SK-N-SH treated with all-trans-retinoic acid at 6 μM for 48 hours (cell line): Measurements from ENCODE around the gene KCNJ12.
"Not testable (repeated sequence)": the region's sequence is repeated elsewhere in the genome, so short reads cannot be mapped to it uniquely, and the experiment has no call there.

Experiments
- ATAC-seq: fragments of 200-7000 bp; cut with Tn5 transposase; 3 replicates; pipeline ENCODE4 v1.9.1; 2020; ENCODE audit warnings: mild to moderate bottlenecking, moderate library complexity
- ARNTL ChIP-seq: fragments of 450-650 bp; formaldehyde crosslinking; IDR thresholded peaks from 2 replicates; pipeline ENCODE4 v1.5.0; 2020; ENCODE audit warnings: low read depth, mild to moderate bottlenecking, moderate library complexity, borderline replicate concordance
- BACH2 ChIP-seq: fragments of 250-450 bp; sonication (Bioruptor Pico); IDR thresholded peaks from 2 replicates; pipeline ENCODE4 v1.9.0; 2021; ENCODE audit warnings: mild to moderate bottlenecking, borderline replicate concordance
- CREB5 ChIP-seq: fragments of 250-450 bp; sonication (Bioruptor Pico); IDR thresholded peaks from 2 replicates; pipeline ENCODE4 v1.5.1; 2020; ENCODE audit warnings: low read depth, mild to moderate bottlenecking, moderate library complexity
- CSDC2 ChIP-seq: fragments of 250-450 bp; sonication (Bioruptor Pico); IDR thresholded peaks from 2 replicates; pipeline ENCODE4 v1.5.0; 2020; ENCODE audit warnings: mild to moderate bottlenecking, moderate library complexity
- CSRNP3 ChIP-seq: fragments of 250-450 bp; sonication (Bioruptor Pico); IDR thresholded peaks from 2 replicates; pipeline ENCODE4 v1.5.1; 2021; ENCODE audit warnings: mild to moderate bottlenecking, moderate library complexity
- ESRRG ChIP-seq: fragments of 250-450 bp; sonication (Bioruptor Pico); IDR thresholded peaks from 2 replicates; pipeline ENCODE4 v1.6.1; 2021; ENCODE audit warnings: mild to moderate bottlenecking
- ISL1 ChIP-seq: fragments of 250-450 bp; sonication (Bioruptor Pico); IDR thresholded peaks from 2 replicates; pipeline ENCODE4 v2.1.2; 2022; ENCODE audit warnings: mild to moderate bottlenecking, moderate library complexity
- OSR1 ChIP-seq: fragments of 250-450 bp; sonication (Bioruptor Pico); IDR thresholded peaks from 2 replicates; pipeline ENCODE4 v1.8.0; 2022; ENCODE audit warnings: moderate library complexity, mild to moderate bottlenecking, inconsistent platforms
- PATZ1 ChIP-seq: fragments of 250-450 bp; sonication (Bioruptor Pico); IDR thresholded peaks from 2 replicates; pipeline ENCODE4 v1.8.0; 2020; ENCODE audit warnings: mild to moderate bottlenecking, moderate library complexity, borderline replicate concordance
- PPARA ChIP-seq: fragments of 250-450 bp; sonication (Bioruptor Pico); IDR thresholded peaks from 2 replicates; pipeline ENCODE4 v1.5.0; 2020; ENCODE audit warnings: mild to moderate bottlenecking, borderline replicate concordance
- RARB ChIP-seq: fragments of 250-450 bp; sonication (Bioruptor Pico); IDR thresholded peaks from 2 replicates; pipeline ENCODE4 v1.8.0; 2021; ENCODE audit warnings: mild to moderate bottlenecking, moderate library complexity
- SNAI2 ChIP-seq: fragments of 250-450 bp; sonication (Bioruptor Pico); IDR thresholded peaks from 2 replicates; pipeline ENCODE4 v1.5.0; 2020; ENCODE audit warnings: mild to moderate bottlenecking, moderate library complexity
- TCF4 ChIP-seq: fragments of 250-450 bp; sonication (Bioruptor Pico); IDR thresholded peaks from 2 replicates; pipeline ENCODE4 v1.8.0; 2021; ENCODE audit warnings: mild to moderate bottlenecking, moderate library complexity, borderline replicate concordance
- TOX ChIP-seq: fragments of 250-450 bp; sonication (Bioruptor Pico); IDR thresholded peaks from 2 replicates; pipeline ENCODE4 v1.8.0; 2021; ENCODE audit warnings: mild to moderate bottlenecking, moderate library complexity, borderline replicate concordance
- TSHZ2 ChIP-seq: fragments of 250-450 bp; sonication (Bioruptor Pico); IDR thresholded peaks from 2 replicates; pipeline ENCODE4 v1.5.0; 2020; ENCODE audit warnings: mild to moderate bottlenecking, moderate library complexity
- ZC3H10 ChIP-seq: fragments of 250-450 bp; sonication (Bioruptor Pico); IDR thresholded peaks from 2 replicates; pipeline ENCODE4 v1.5.1; 2021; ENCODE audit warnings: mild to moderate bottlenecking, moderate library complexity
- ZFP3 ChIP-seq: fragments of 250-450 bp; sonication (Bioruptor Pico); IDR thresholded peaks from 2 replicates; pipeline ENCODE4 v1.5.0; 2020; ENCODE audit warnings: mild to moderate bottlenecking, moderate library complexity
- ZNF565 ChIP-seq: fragments of 450-650 bp; formaldehyde crosslinking; conservative IDR thresholded peaks from 2 replicates; pipeline ENCODE4 v1.5.0; 2020; ENCODE audit warnings: low read depth, mild to moderate bottlenecking, moderate library complexity
- ZNF70 ChIP-seq: fragments of 450-650 bp; formaldehyde crosslinking; IDR thresholded peaks from 2 replicates; pipeline ENCODE4 v1.5.0; 2020; ENCODE audit warnings: mild to moderate bottlenecking, moderate library complexity
- ZNF8 ChIP-seq: fragments of 450-650 bp; formaldehyde crosslinking; IDR thresholded peaks from 2 replicates; pipeline ENCODE4 v1.5.0; 2020; ENCODE audit warnings: mild to moderate bottlenecking, moderate library complexity

Gene KCNJ12

GRCh38 chr17:21454441-21454840 lies 78.3 kb downstream of the KCNJ12 start:
- TF ChIP-seq ZNF70 (CRISPR knock-in tag) = no peak
- no peak for TF ChIP-seq CREB5 (CRISPR knock-in tag)
- TF ChIP-seq TCF4 (CRISPR knock-in tag) = no peak
- TF ChIP-seq PPARA = no peak
- no peak for TF ChIP-seq ZFP3 (CRISPR knock-in tag)
- no peak for TF ChIP-seq RARB (CRISPR knock-in tag)
- TF ChIP-seq BACH2 (CRISPR knock-in tag) = no peak
- TF ChIP-seq OSR1 = no peak
- TF ChIP-seq CSRNP3 (CRISPR knock-in tag) = no peak
- TF ChIP-seq ZNF8 = no peak
- TF ChIP-seq ZNF565 (CRISPR knock-in tag) = no peak
- TF ChIP-seq, all 23 proteins: peak for 0

GRCh38 chr17:21455761-21456160 lies 79.6 kb downstream of the KCNJ12 start:
- ATAC-seq = no peak
- TF ChIP-seq RARB (CRISPR knock-in tag) (no peak), PPARA (no peak), TCF4 (CRISPR knock-in tag) (no peak), ZNF8 (no peak), ZC3H10 (CRISPR knock-in tag) (no peak), OSR1 (no peak), ZFP3 (CRISPR knock-in tag) (no peak), CREB5 (CRISPR knock-in tag) (no peak), ESRRG (CRISPR knock-in tag) (no peak), ARNTL (CRISPR knock-in tag) (no peak), ISL1 (CRISPR knock-in tag) (no peak), ZNF565 (CRISPR knock-in tag) (no peak), TOX (no peak), PATZ1 (CRISPR knock-in tag) (no peak), TSHZ2 (CRISPR knock-in tag) (no peak), SNAI2 (no peak), CSRNP3 (CRISPR knock-in tag) (no peak), CSDC2 (CRISPR knock-in tag) (no peak)

More at GRCh38 chr17:21454441-21454840, 78.3 kb downstream of the KCNJ12 start:
- ATAC-seq = no peak

GRCh38 chr17:21456449-21456848 lies 80.3 kb downstream of the KCNJ12 start:
- not testable (repeated sequence) for ATAC-seq
